Kidney (tissue), 22 donors: ENCODE measurements around the gene ADGRA3. TPM values are rescaled to one million over a fixed set of nuclear protein-coding genes. Genes with fewer than 3 reads are reported as not detected.

Experiments used
- DNase-seq, 5 donors: peaks; one replicate each; pipeline ENCODE4 v3.0.0-alpha.2; 2013 to 2020
- FAIRE-seq: peaks from 2 replicates; lab custom pipeline; 2012; peaks lifted over from hg19 to GRCh38; lab: Jason Lieb, UNC
- H3K27ac ChIP-seq, 2 donors: one replicate each; pipeline ENCODE4 v1.7.0; 2013; ENCODE audit warnings: low read depth in 2 of 2, low read length in 2 of 2, inconsistent platforms in 1 of 2
- H3K27me3 ChIP-seq: one replicate; pipeline ENCODE4 v1.7.1; 2013; ENCODE audit warnings: low read length, inconsistent platforms; ENCODE audit not compliant: control insufficient read depth, insufficient read depth
- H3K36me3 ChIP-seq, 3 donors: one replicate each; pipeline versions ENCODE4 v1.7.0 to v1.7.1; 2013; ENCODE audit warnings: low read length in 3 of 3, control low read depth in 1 of 3, inconsistent platforms in 1 of 3; ENCODE audit not compliant: insufficient read depth in 3 of 3, control insufficient read depth in 2 of 3
- H3K4me1 ChIP-seq, 3 donors: one replicate each; pipeline versions ENCODE4 v1.7.0 to v1.7.1; 2013; ENCODE audit warnings: low read length in 3 of 3, inconsistent platforms in 1 of 3, low read depth in 1 of 3; ENCODE audit not compliant: control insufficient read depth in 2 of 3, insufficient read depth in 2 of 3
- H3K4me3 ChIP-seq, 3 donors: one replicate each; pipeline versions ENCODE4 v1.7.0 to v1.8.1; 2013; ENCODE audit warnings: low read length in 3 of 3, control low read depth in 1 of 3, inconsistent platforms in 1 of 3
- H3K9ac ChIP-seq, 3 donors: one replicate each; pipeline versions ENCODE4 v1.7.0 to v1.7.1; 2013; ENCODE audit warnings: low read length in 3 of 3, control low read depth in 1 of 3, inconsistent platforms in 1 of 3
- H3K9me3 ChIP-seq, 3 donors: one replicate each; pipeline versions ENCODE4 v1.7.0 to v1.7.1; 2013; ENCODE audit warnings: low read length in 3 of 3, control low read depth in 1 of 3, inconsistent platforms in 1 of 3; ENCODE audit not compliant: control insufficient read depth in 2 of 3, insufficient read depth in 1 of 3
- CTCF ChIP-seq: IDR thresholded peaks from 3 replicates; pipeline ENCODE4 v1.5.1; 2012; ENCODE audit warnings: mild to moderate bottlenecking, moderate library complexity, borderline replicate concordance; ENCODE audit not compliant: insufficient read depth; ENCODE audit errors: extremely low read depth
- intact Hi-C: fragments of 100-400 bp; cut with DNase I; formaldehyde crosslinking; loops from one replicate; pipeline ENCODE4 v1.11.1; 2022
- long read RNA-seq, 10 donors: library from polyadenylated mRNA in 1 of 10; unstranded in 1 of 10; transcript quantifications; one replicate each; pipeline ENCODE4 v2.0.0 and lab custom pipeline, GENCODE V29; 2021 to 2026
- polyA plus RNA-seq: library from polyadenylated mRNA; stranded (reverse); fragments of 350-450 nt; fragmentation: Illumina TruSeq; extraction: RNeasy Lipid Tissue Mini Kit (QIAGEN cat#74804); gene quantifications from one replicate; pipeline ENCODE4 v1.2.3, GENCODE V29; 2014; ENCODE audit warnings: low read depth, low replicate concordance; ENCODE audit not compliant: insufficient read depth
- total RNA-seq: library from RNA; stranded (reverse); fragmentation: NEBNext Ultra II Directional; extraction: Animal tissue kit (Norgen Biotek cat#: 25700); gene quantifications from one replicate; pipeline ENCODE4 v1.2.1, GENCODE V29; 2021
- donor health status: control.
- donor health status: control.
- donor health status: control.
- donor health status: control.
- donor health status: control.
- donor health status: DM: yes; HTN: yes; CAD: no.
- donor health status: Normal renal cell carcinoma (clear cell type).

ADGRA3 gene
- total RNA-seq (28.7 TPM), polyA plus RNA-seq (8.2 TPM)
- long read RNA-seq, donor 1, full-length matches to known transcripts: 3 of 3 reads
- long read RNA-seq, donor 1, partial matches to known transcripts: 0 of 3 reads
- long read RNA-seq, donor 1, other reads (novel, unspliced or antisense): 0 of 3 reads
- long read RNA-seq, donor 2, full-length matches to known transcripts: 4 of 4 reads
- long read RNA-seq, donor 2, partial matches to known transcripts: 0 of 4 reads
- long read RNA-seq, donor 2, other reads (novel, unspliced or antisense): 0 of 4 reads
- long read RNA-seq, donor 3, full-length matches to known transcripts: 3 of 3 reads
- long read RNA-seq, donor 3, partial matches to known transcripts: 0 of 3 reads
- long read RNA-seq, donor 3, other reads (novel, unspliced or antisense): 0 of 3 reads
- long read RNA-seq, donor 4, full-length matches to known transcripts: 6 of 6 reads
- long read RNA-seq, donor 4, partial matches to known transcripts: 0 of 6 reads
- long read RNA-seq, donor 4, other reads (novel, unspliced or antisense): 0 of 6 reads
- long read RNA-seq, donor 5, full-length matches to known transcripts: 1 of 1 reads
- long read RNA-seq, donor 5, partial matches to known transcripts: 0 of 1 reads
- long read RNA-seq, donor 5, other reads (novel, unspliced or antisense): 0 of 1 reads
- long read RNA-seq, donor 6, full-length matches to known transcripts: 1 of 1 reads
- long read RNA-seq, donor 6, partial matches to known transcripts: 0 of 1 reads
- long read RNA-seq, donor 6, other reads (novel, unspliced or antisense): 0 of 1 reads
- long read RNA-seq, donor 7, full-length matches to known transcripts: 15 of 24 reads
- long read RNA-seq, donor 7, partial matches to known transcripts: 5 of 24 reads
- long read RNA-seq, donor 7, other reads (novel, unspliced or antisense): 4 of 24 reads
- long read RNA-seq, donor 8, full-length matches to known transcripts: 4 of 4 reads
- long read RNA-seq, donor 8, partial matches to known transcripts: 0 of 4 reads
- long read RNA-seq, donor 8, other reads (novel, unspliced or antisense): 0 of 4 reads
- long read RNA-seq, donor 9, full-length matches to known transcripts: 2 of 2 reads
- long read RNA-seq, donor 9, partial matches to known transcripts: 0 of 2 reads
- long read RNA-seq, donor 9, other reads (novel, unspliced or antisense): 0 of 2 reads
- long read RNA-seq, donor 10, full-length matches to known transcripts: 7 of 7 reads
- long read RNA-seq, donor 10, partial matches to known transcripts: 0 of 7 reads
- long read RNA-seq, donor 10, other reads (novel, unspliced or antisense): 0 of 7 reads

GRCh38 chr4:22515888-22516541, at the start of gene ADGRA3:
Gene ADGRA3 (minus strand): TSS chr4:22516066. CDS start chr4:22515784, 282 bp downstream.
- Histone ChIP-seq H3K4me1 (peaks cover 2 to 9% (median 8%) of the 10 kb centered on the region in 3 donors), H3K27ac (peak within 1 kb of the TSS; percentile 79 to 88), H3K9me3 (no peaks in the 10 kb centered on the region), H3K36me3 (no peaks in the 10 kb centered on the region), H3K27me3 (no peaks in the 10 kb centered on the region), H3K4me3 (peak within 1 kb of the TSS; percentile 58 to 92 (median 82)), H3K9ac (peak within 1 kb of the TSS; percentile 27 to 80 (median 57))
- intact Hi-C loops: no loop called here
- FAIRE-seq: no peak
- DNase-seq: peak; percentile 87 to 93 (median 91)
- no peak for TF ChIP-seq CTCF

- Histone ChIP-seq H3K9ac (no peak overlapping the region), H3K4me1 (no peaks in the 10 kb centered on the region), H3K27me3 (no peaks in the 10 kb centered on the region), H3K9me3 (no peaks in the 10 kb centered on the region), H3K36me3 (no peaks in the 10 kb centered on the region), H3K27ac (no peak overlapping the region), H3K4me3 (no peak overlapping the region)
- intact Hi-C loops: no loop called here
- FAIRE-seq (no peak), DNase-seq (no peak)
- TF ChIP-seq CTCF: no peak
Measured at GRCh38 chr4:22556495-22556894, 40.6 kb upstream of the ADGRA3 start.

- no peaks in the 10 kb centered on the region for H3K9me3 ChIP-seq
- DNase-seq: no peak
- no peaks in the 10 kb centered on the region for H3K4me1 ChIP-seq
- no peak overlapping the region for H3K9ac ChIP-seq
- TF ChIP-seq CTCF: no peak
- H3K36me3 ChIP-seq: no peaks in the 10 kb centered on the region
- H3K27ac ChIP-seq: no peak overlapping the region
- FAIRE-seq: no peak
- H3K27me3 ChIP-seq: no peaks in the 10 kb centered on the region
- intact Hi-C loops: no loop called here
- H3K4me3 ChIP-seq: no peak overlapping the region
Measured at GRCh38 chr4:22554670-22555069, 38.8 kb upstream of the ADGRA3 start.
